ENCODE measurements around the gene TNFRSF1B.

GRCh38 chr1:12246584-12246983 is 79.8 kb downstream of the TNFRSF1B start:
- no peak for TF ChIP-seq ZNF274 (IDR thresholded peaks at IDR 0.05; ENCODE audit: low read length)
- TF ChIP-seq ZNF274 (tag by site-specific recombination; IDR thresholded peaks at IDR 0.05; ENCODE audit: borderline replicate concordance): no peak
- no peak for TF ChIP-seq CTCF (tag by site-specific recombination; IDR thresholded peaks at IDR 0.05)
- TF ChIP-seq ZNF280C (tag by site-specific recombination; IDR thresholded peaks at IDR 0.05): no peak
- TF ChIP-seq MZF1 (tag by site-specific recombination; IDR thresholded peaks at IDR 0.05; ENCODE audit: borderline replicate concordance): no peak

All from HEK293 (cell line).